ENCODE data around the gene SPDYE2.
A peak's percentile ranks its signal among the peaks of the same experiment; 100 is the strongest.
"Not testable (repeated sequence)": the region's sequence is repeated elsewhere in the genome, so short reads cannot be mapped to it uniquely, and the experiment has no call there.

SPDYE2 gene

GRCh38 chr7:102544372-102544771 is 6.7 kb upstream of the SPDYE2 start:
- H3K4me1 ChIP-seq (ENCODE audit: control insufficient read depth, insufficient read depth, low read length); H3K9ac ChIP-seq (ENCODE audit: low read depth, low read length); H3K27me3 ChIP-seq (ENCODE audit: control insufficient read depth, insufficient read depth, low read length); H3K9me3 ChIP-seq (ENCODE audit: control insufficient read depth, insufficient read depth, low read length); H3K36me3 ChIP-seq (ENCODE audit: control insufficient read depth, insufficient read depth, low read length); H3K4me3 ChIP-seq (ENCODE audit: low read depth, low read length): not testable (repeated sequence)

DNA sequence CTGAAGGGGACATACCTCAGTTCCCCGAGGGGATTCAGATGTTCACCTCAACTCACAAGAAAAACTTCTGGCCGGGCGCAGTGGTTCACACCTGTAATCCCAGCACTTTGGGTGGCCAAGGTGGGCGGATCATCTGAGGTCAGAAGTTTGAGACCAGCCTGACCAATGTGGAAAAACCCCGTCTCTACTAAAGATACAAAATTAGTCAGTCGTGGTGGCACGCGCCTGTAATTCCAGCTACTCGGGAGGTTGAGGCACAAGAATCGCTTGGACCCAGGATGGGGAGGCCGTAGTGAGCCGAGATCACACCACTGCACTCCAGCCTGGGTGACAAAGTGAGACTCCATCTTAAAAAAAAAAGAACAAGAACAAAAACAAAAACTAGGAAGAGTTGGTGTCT is 5.7 kb upstream of the SPDYE2 start:
- H3K4me1 ChIP-seq (ENCODE audit: control insufficient read depth, insufficient read depth, low read length); H3K4me3 ChIP-seq (ENCODE audit: low read depth, low read length): not testable (repeated sequence)

DNA sequence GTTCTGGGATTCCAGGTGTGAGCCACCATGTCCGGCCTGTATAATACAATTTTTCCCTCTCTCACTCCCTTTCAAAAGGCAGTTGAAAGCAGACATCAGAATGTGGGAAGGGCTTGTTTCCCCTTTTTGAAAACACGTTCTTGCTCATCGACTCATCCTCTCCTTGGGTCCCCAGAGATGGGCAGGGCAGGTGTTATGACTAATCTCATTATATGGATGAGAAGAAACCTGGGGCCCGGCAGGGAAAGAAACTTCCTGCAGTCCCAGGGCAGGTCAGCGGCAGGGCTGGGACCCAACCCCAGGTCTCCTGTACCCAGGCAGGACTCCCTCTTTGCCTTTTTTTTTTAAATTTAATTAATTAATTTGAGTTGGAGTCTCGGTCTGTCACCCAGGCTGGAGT is 4.7 kb upstream of the SPDYE2 start:
- not testable (repeated sequence) for H3K9me3 ChIP-seq (ENCODE audit: control insufficient read depth, insufficient read depth, low read length); H3K36me3 ChIP-seq (ENCODE audit: control insufficient read depth, insufficient read depth, low read length); H3K4me1 ChIP-seq (ENCODE audit: control insufficient read depth, insufficient read depth, low read length); H3K4me3 ChIP-seq (ENCODE audit: low read depth, low read length); H3K27me3 ChIP-seq (ENCODE audit: control insufficient read depth, insufficient read depth, low read length); H3K9ac ChIP-seq (ENCODE audit: low read depth, low read length)

More for the DNA sequence above, 5.7 kb upstream of the SPDYE2 start:
- H3K9ac ChIP-seq (ENCODE audit: low read depth, low read length); H3K27me3 ChIP-seq (ENCODE audit: control insufficient read depth, insufficient read depth, low read length); H3K9me3 ChIP-seq (ENCODE audit: control insufficient read depth, insufficient read depth, low read length); H3K36me3 ChIP-seq (ENCODE audit: control insufficient read depth, insufficient read depth, low read length): not testable (repeated sequence)

DNA sequence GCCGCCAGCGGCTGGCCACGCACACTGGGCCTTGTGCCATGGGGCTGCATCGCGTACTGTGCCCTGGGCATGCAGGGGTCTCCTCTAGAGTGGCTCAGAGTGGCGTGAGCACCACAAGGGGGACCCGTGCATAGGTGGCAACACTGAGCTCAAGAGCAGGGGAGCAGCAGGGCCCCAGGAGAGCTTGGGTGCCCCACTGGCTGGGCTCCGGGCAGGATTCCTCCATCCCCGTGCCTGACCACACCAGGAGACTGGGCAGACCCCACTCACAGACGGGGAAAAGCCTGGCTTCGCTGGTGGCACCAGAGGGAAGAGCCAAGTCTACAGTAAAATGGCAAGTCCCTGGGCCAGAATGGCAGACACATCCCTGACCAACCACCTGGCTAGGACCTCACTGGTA is 17.6 kb downstream of the SPDYE2 start:
- H3K4me1 ChIP-seq (ENCODE audit: control insufficient read depth, insufficient read depth, low read length); H3K4me3 ChIP-seq (ENCODE audit: low read depth, low read length); H3K9ac ChIP-seq (ENCODE audit: low read depth, low read length); H3K36me3 ChIP-seq (ENCODE audit: control insufficient read depth, insufficient read depth, low read length); H3K27me3 ChIP-seq (ENCODE audit: control insufficient read depth, insufficient read depth, low read length); H3K9me3 ChIP-seq (ENCODE audit: control insufficient read depth, insufficient read depth, low read length): not testable (repeated sequence)

DNA sequence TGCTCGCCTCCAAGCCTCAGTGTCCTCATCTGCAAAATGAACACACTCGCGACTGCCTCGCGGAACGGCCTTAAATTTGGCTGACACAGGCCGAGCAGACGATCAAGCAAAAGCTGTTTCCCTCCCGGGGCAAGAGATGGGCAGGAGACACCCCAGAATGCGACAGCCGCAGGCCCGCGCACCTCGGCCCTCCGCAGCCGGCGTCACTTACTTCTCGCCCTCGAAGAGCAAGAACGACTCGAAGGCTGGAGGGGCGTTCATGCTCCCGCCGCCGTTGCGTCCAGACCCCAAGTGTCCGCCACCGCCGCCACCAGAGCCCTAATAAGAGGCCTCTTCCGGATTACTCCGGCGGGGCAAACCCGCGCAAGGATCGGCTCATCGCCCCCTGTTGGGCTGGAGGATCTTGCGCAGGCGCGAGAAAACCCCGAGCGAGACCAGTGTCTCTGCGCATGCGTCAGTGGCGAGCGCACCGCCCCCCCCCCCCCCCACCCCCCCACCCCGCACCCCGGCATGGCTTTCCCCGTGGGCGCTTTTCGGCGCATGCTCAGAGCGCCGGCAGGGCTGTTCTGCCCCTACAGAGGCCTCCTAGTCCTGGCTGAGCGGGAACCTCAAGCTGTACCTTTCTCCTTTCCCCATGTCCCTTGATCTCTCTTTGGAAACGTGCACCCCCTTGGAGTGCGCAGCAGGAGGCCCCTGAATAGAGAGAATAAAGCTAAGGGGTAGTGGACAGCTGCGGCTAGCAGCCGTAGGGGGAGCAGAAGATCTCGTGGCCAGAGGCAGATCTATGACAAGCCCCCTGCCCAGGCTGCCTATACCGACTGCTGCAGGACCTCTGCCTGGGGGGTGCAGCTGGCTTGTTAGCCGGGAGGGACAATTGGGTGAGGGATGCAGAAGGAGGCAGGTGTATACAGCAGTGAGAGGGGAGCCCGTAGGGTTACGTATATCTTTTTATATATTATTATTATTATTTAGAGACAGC is 21.5 kb downstream of the SPDYE2 start, which contains the start of gene POLR2J3:
Gene POLR2J3 (minus strand): TSS at position 323 of the 979 bp plus-strand sequence. CDS start 62 bp downstream, at position 261.
- not testable (repeated sequence) for H3K36me3 ChIP-seq (ENCODE audit: control insufficient read depth, insufficient read depth, low read length); H3K9me3 ChIP-seq (ENCODE audit: control insufficient read depth, insufficient read depth, low read length); H3K4me1 ChIP-seq (ENCODE audit: control insufficient read depth, insufficient read depth, low read length); H3K27me3 ChIP-seq (ENCODE audit: control insufficient read depth, insufficient read depth, low read length)
- Histone ChIP-seq H3K4me3 (ENCODE audit: low read depth, low read length) (peak within 1 kb of the TSS; percentile 84), H3K9ac (ENCODE audit: low read depth, low read length) (peak within 1 kb of the TSS; percentile 79)

DNA sequence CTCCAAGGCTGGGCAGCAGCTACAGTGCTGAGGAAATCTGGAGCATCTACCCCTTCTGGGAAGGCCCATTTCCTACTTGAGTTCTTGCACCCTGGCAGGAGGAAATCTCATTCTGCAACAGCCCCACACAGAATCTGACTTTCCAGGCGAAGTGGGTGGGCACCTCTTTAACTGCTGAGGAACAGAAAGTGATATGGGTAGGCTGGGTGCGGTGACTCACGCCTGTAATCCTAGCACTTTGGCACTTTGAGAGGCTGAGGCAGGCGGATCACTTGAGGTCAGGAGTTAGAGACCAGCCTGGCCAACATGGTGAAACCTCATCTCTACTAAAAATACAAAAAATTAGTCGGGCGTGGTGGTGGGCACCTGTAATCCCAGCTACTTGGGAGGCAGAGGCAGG is 23.6 kb downstream of the SPDYE2 start:
- not testable (repeated sequence) for H3K27me3 ChIP-seq (ENCODE audit: control insufficient read depth, insufficient read depth, low read length); H3K4me3 ChIP-seq (ENCODE audit: low read depth, low read length); H3K9ac ChIP-seq (ENCODE audit: low read depth, low read length); H3K9me3 ChIP-seq (ENCODE audit: control insufficient read depth, insufficient read depth, low read length); H3K36me3 ChIP-seq (ENCODE audit: control insufficient read depth, insufficient read depth, low read length); H3K4me1 ChIP-seq (ENCODE audit: control insufficient read depth, insufficient read depth, low read length)

DNA sequence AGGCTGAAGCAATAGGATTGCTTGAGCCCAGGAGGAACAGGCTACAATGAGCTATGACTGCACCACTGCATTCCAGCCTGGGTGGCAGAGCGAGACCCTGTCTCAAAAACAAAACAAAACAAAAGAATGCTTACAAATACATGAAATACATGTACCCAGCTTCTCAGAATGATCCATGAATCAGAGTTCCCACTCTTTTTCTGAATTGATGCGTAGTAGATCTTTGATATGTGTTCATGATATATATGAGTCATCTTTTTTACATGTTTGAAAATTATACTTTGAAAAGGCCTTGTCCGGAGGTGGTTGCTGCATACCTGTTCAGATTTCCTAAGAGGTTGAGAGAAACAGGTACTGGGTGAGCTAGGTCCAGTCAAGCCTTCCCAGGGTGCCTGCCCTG is 25.3 kb downstream of the SPDYE2 start:
- H3K27me3 ChIP-seq (ENCODE audit: control insufficient read depth, insufficient read depth, low read length); H3K4me3 ChIP-seq (ENCODE audit: low read depth, low read length); H3K9me3 ChIP-seq (ENCODE audit: control insufficient read depth, insufficient read depth, low read length); H3K4me1 ChIP-seq (ENCODE audit: control insufficient read depth, insufficient read depth, low read length); H3K36me3 ChIP-seq (ENCODE audit: control insufficient read depth, insufficient read depth, low read length); H3K9ac ChIP-seq (ENCODE audit: low read depth, low read length): not testable (repeated sequence)

DNA sequence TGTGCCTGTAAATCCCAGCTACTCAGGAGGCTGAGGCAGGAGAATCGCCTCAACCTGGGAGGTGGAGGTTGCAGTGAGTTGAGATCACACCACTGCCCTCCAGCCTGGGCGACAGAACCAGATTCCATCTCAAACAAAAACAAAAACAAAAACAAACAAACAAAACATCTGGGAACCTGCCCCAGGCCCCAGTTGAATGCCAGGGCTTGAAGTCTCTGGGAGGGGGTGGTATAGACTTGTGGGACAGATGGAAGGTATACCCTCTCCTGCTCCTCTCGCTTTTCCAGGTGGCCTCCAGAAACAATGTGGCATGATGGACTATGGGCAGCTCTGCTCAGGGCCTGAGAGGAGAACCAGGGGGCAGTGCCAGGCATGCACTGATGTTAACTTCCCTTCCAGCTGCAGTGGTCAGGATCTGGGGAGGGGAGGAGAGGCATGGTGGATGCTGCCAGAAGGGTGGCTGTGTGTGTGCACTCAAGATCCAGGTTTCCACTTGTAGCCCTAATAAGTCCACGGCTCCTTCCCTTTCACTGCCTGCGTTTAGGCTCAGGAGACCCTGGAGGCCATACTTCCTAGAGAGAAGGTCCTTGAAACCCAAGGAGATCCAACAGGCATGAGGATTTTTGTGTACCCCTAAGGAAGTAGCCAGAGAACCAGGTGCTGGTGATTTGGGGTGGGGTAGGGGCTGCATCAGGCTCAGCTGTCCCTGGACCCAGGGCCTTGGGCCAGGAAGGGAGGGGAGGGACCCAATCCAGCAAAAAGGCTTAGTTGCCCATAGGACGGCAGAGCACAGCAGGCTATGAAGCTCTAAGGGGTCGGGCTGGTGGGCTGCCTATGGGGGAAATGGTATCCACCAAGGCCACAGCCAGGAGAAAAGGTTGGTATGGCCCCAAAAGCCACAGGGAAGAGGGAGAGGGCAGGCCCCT is 26.6 kb downstream of the SPDYE2 start:
- H3K9ac ChIP-seq (ENCODE audit: low read depth, low read length); H3K9me3 ChIP-seq (ENCODE audit: control insufficient read depth, insufficient read depth, low read length); H3K36me3 ChIP-seq (ENCODE audit: control insufficient read depth, insufficient read depth, low read length); H3K27me3 ChIP-seq (ENCODE audit: control insufficient read depth, insufficient read depth, low read length); H3K4me3 ChIP-seq (ENCODE audit: low read depth, low read length); H3K4me1 ChIP-seq (ENCODE audit: control insufficient read depth, insufficient read depth, low read length): not testable (repeated sequence)

DNA sequence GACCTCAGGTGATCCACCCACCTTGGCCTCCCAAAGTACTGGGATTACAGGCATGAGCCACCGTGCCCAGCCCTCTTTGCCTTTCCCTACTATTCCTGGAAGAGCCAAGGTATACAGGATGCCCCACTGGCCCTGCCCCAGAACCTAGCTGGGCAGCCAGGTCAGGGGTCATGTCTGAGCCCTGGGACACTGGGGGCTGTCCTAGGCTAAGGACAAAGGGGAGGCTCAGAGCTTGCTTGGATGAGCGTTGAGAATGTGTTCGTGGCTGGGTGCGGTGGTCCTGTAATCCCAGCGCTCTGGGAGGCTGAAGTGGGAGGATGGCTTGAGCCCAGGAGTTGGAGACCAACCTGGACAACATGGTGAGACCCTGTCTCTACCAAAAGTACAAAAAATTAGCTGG is 27.5 kb downstream of the SPDYE2 start:
- not testable (repeated sequence) for H3K4me3 ChIP-seq (ENCODE audit: low read depth, low read length); H3K4me1 ChIP-seq (ENCODE audit: control insufficient read depth, insufficient read depth, low read length); H3K9ac ChIP-seq (ENCODE audit: low read depth, low read length); H3K27me3 ChIP-seq (ENCODE audit: control insufficient read depth, insufficient read depth, low read length); H3K9me3 ChIP-seq (ENCODE audit: control insufficient read depth, insufficient read depth, low read length); H3K36me3 ChIP-seq (ENCODE audit: control insufficient read depth, insufficient read depth, low read length)

DNA sequence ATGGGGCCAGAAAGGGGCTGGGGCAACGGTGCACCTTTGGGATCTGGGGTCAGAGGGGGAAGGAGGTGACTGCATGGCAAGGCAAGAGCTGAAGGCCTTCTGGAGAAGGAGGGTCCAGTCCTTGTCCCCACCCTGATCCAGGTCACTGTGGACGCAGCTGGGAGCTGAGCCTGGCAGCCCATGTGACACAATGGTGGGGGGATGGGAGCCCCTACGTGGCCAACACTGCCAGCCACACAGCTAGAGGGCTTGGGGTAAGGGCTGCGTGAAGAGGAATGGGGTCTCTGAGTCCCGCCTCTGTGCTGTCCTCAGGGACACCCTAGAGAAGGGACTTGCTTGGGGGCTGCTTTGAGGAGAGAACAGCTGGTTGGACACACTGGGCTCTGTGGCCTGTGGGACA is 30.7 kb downstream of the SPDYE2 start:
- H3K9ac ChIP-seq (ENCODE audit: low read depth, low read length); H3K4me1 ChIP-seq (ENCODE audit: control insufficient read depth, insufficient read depth, low read length); H3K36me3 ChIP-seq (ENCODE audit: control insufficient read depth, insufficient read depth, low read length); H3K27me3 ChIP-seq (ENCODE audit: control insufficient read depth, insufficient read depth, low read length); H3K9me3 ChIP-seq (ENCODE audit: control insufficient read depth, insufficient read depth, low read length); H3K4me3 ChIP-seq (ENCODE audit: low read depth, low read length): not testable (repeated sequence)

DNA sequence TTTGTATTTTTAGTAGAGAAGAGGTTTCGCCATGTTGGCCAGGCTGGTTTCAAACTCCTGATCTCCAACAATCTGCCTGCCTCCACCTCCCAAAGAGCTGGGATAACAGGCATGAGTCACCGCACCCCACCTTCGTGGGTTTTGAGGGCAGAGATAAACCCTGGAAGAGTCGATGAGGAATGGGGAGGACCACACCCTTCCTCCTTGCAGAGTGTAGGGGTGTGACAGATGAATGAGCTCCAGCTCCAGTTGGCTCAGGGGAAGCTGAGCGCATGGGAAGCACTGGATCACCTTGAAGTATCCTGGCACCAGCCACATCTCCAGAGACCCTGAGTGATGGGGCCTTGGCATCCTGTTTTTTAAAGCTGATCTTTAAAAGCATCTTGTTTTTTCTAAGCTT is 32.5 kb downstream of the SPDYE2 start:
- not testable (repeated sequence) for H3K9ac ChIP-seq (ENCODE audit: low read depth, low read length); H3K9me3 ChIP-seq (ENCODE audit: control insufficient read depth, insufficient read depth, low read length); H3K27me3 ChIP-seq (ENCODE audit: control insufficient read depth, insufficient read depth, low read length); H3K4me1 ChIP-seq (ENCODE audit: control insufficient read depth, insufficient read depth, low read length); H3K4me3 ChIP-seq (ENCODE audit: low read depth, low read length); H3K36me3 ChIP-seq (ENCODE audit: control insufficient read depth, insufficient read depth, low read length)

GRCh38 chr7:102589857-102590256 is 38.8 kb downstream of the SPDYE2 start:
- not testable (repeated sequence) for H3K4me1 ChIP-seq (ENCODE audit: control insufficient read depth, insufficient read depth, low read length); H3K9me3 ChIP-seq (ENCODE audit: control insufficient read depth, insufficient read depth, low read length)

More at GRCh38 chr7:102589857-102590256, 38.8 kb downstream of the SPDYE2 start:
- H3K27me3 ChIP-seq (ENCODE audit: control insufficient read depth, insufficient read depth, low read length); H3K36me3 ChIP-seq (ENCODE audit: control insufficient read depth, insufficient read depth, low read length); H3K4me3 ChIP-seq (ENCODE audit: low read depth, low read length); H3K9ac ChIP-seq (ENCODE audit: low read depth, low read length): not testable (repeated sequence)

All from iPS-15b (cell line).